Measurements from ENCODE around the gene CSPG5. TPM values are rescaled to one million over a fixed set of nuclear protein-coding genes. Genes with fewer than 3 reads are reported as not detected.

Gene CSPG5
- polyA plus RNA-seq, 1 experiment: not detected

GRCh38 chr3:47565734-47566550 is 12.7 kb downstream of the CSPG5 start:
- H3K27me3 ChIP-seq (ENCODE audit: control insufficient read depth, insufficient read depth, low read length): peaks cover 32% of the 10 kb centered on the region
- H3K27ac ChIP-seq (ENCODE audit: low read depth, low read length): no peak overlapping the region
- no peak for TF ChIP-seq CTCF (IDR thresholded peaks at IDR 0.05; ENCODE audit: low read depth, low read length)
- no peak overlapping the region for H3K4me3 ChIP-seq (ENCODE audit: low read depth, low read length)
- no peak for DNase-seq (ENCODE audit: low read depth, low spot score)
- POLR2A ChIA-PET: no interaction called here
- CTCF ChIA-PET: no interaction called here
- H3K9me3 ChIP-seq (ENCODE audit: control insufficient read depth, insufficient read depth, low read length): no peaks in the 10 kb centered on the region

GRCh38 chr3:47556351-47556750 is 22.3 kb downstream of the CSPG5 start:
- no peak overlapping the region for H3K27ac ChIP-seq (ENCODE audit: low read depth, low read length)
- ChIA-PET POLR2A (no interaction called here), CTCF (no interaction called here)
- no peak for DNase-seq (ENCODE audit: low read depth, low spot score)
- H3K9me3 ChIP-seq (ENCODE audit: control insufficient read depth, insufficient read depth, low read length): no peaks in the 10 kb centered on the region; the same call in 1 of the 2 replicates
- H3K4me3 ChIP-seq (ENCODE audit: low read depth, low read length): no peak overlapping the region
- no peak for TF ChIP-seq CTCF (IDR thresholded peaks at IDR 0.05; ENCODE audit: low read depth, low read length)
- peaks cover 26% of the 10 kb centered on the region for H3K27me3 ChIP-seq (ENCODE audit: control insufficient read depth, insufficient read depth, low read length)

- CTCF ChIA-PET: no interaction called here
- no peaks in the 10 kb centered on the region; the same call in 1 of the 2 replicates for H3K9me3 ChIP-seq (ENCODE audit: control insufficient read depth, insufficient read depth, low read length)
- DNase-seq (ENCODE audit: low read depth, low spot score): no peak
- POLR2A ChIA-PET: no interaction called here
- H3K27me3 ChIP-seq (ENCODE audit: control insufficient read depth, insufficient read depth, low read length): peaks cover 32% of the 10 kb centered on the region
- H3K4me3 ChIP-seq (ENCODE audit: low read depth, low read length): no peak overlapping the region
- no peak overlapping the region for H3K27ac ChIP-seq (ENCODE audit: low read depth, low read length)
- no peak for TF ChIP-seq CTCF (IDR thresholded peaks at IDR 0.05; ENCODE audit: low read depth, low read length)
Measured at GRCh38 chr3:47554335-47554734, 24.3 kb downstream of the CSPG5 start.

- H3K4me3 ChIP-seq (ENCODE audit: low read depth, low read length): no peak overlapping the region
- peaks cover 29% of the 10 kb centered on the region for H3K27me3 ChIP-seq (ENCODE audit: control insufficient read depth, insufficient read depth, low read length)
- CTCF ChIA-PET: no interaction called here
- no peak overlapping the region for H3K27ac ChIP-seq (ENCODE audit: low read depth, low read length)
- no peak for DNase-seq (ENCODE audit: low read depth, low spot score)
- POLR2A ChIA-PET: interaction anchor here (0.7 kb wide), 1 partner anchor 80 kb away, joined by 3 read pairs; no protein-coding TSS in a partner anchor
- no peaks in the 10 kb centered on the region; the same call in 1 of the 2 replicates for H3K9me3 ChIP-seq (ENCODE audit: control insufficient read depth, insufficient read depth, low read length)
- TF ChIP-seq CTCF (IDR thresholded peaks at IDR 0.05; ENCODE audit: low read depth, low read length): no peak
Measured at GRCh38 chr3:47553407-47553806, 25.3 kb downstream of the CSPG5 start.

GRCh38 chr3:47542471-47543173 is 36.0 kb downstream of the CSPG5 start:
- Histone ChIP-seq H3K27ac (ENCODE audit: low read depth, low read length) (no peak overlapping the region), H3K27me3 (ENCODE audit: control insufficient read depth, insufficient read depth, low read length) (peaks cover 8% of the 10 kb centered on the region), H3K4me3 (ENCODE audit: low read depth, low read length) (no peak overlapping the region), H3K9me3 (ENCODE audit: control insufficient read depth, insufficient read depth, low read length) (no peaks in the 10 kb centered on the region)
- no peak for DNase-seq (ENCODE audit: low read depth, low spot score)
- TF ChIP-seq CTCF (IDR thresholded peaks at IDR 0.05; ENCODE audit: low read depth, low read length): no peak
- POLR2A ChIA-PET: no interaction called here
- CTCF ChIA-PET: interaction anchor here (0.8 kb wide), 2 partner anchors 8 to 21 kb away, joined by 3 read pairs; no protein-coding TSS in a partner anchor
